ENCODE data around the gene CTBP2. TPM values are rescaled to one million over a fixed set of nuclear protein-coding genes. Genes with fewer than 3 reads are reported as not detected.

CTBP2 gene
- total RNA-seq, 2 donors from 2014 or later, result 75.3 to 109 TPM

- Histone ChIP-seq H3K27me3 (ENCODE audit: control insufficient read depth, insufficient read depth, low read length, poor library complexity, severe bottlenecking) (no peaks in the 10 kb centered on the region), H3K4me1 (ENCODE audit: control insufficient read depth, insufficient read depth, low read length) (no peaks in the 10 kb centered on the region), H3K9ac (ENCODE audit: extremely low read depth, low read length, poor library complexity, severe bottlenecking) (no peak overlapping the region), H3K36me3 (ENCODE audit: control insufficient read depth, insufficient read depth, low read length) (peaks cover 15% of the 10 kb centered on the region), H3K27ac (ENCODE audit: low read depth, low read length) (no peak overlapping the region), H3K4me3 (ENCODE audit: low read length) (no peak overlapping the region), H3K9me3 (ENCODE audit: control insufficient read depth, low read length) (no peaks in the 10 kb centered on the region)
- no peak for DNase-seq
- Mint-ChIP-seq H3K4me1 (peaks cover 6% of the 10 kb centered on the region), H3K4me3 (no peak overlapping the region), H3K27ac (no peak overlapping the region), H3K36me3 (ENCODE audit: low read depth) (peaks cover 19% of the 10 kb centered on the region), H3K9me3 (no peaks in the 10 kb centered on the region), H3K27me3 (ENCODE audit: insufficient read depth) (no peaks in the 10 kb centered on the region)
- TF ChIP-seq CTCF (conservative IDR thresholded peaks at IDR 0.05), result no peak
- WGBS, 2 experiments (ENCODE audit: insufficient coverage in 1 of 2, insufficient read length in 1 of 2), result 94% methylated on average over 3 to 9 of the region's 9 CpGs
Observed at GRCh38 chr10:125067764-125068163, 92.6 kb downstream of the CTBP2 start.

GRCh38 chr10:125066764-125067450 is 93.5 kb downstream of the CTBP2 start:
- Mint-ChIP-seq H3K36me3 (ENCODE audit: low read depth) (peaks cover 13% of the 10 kb centered on the region), H3K27ac (no peak overlapping the region), H3K9me3 (no peaks in the 10 kb centered on the region), H3K4me3 (no peak overlapping the region), H3K27me3 (ENCODE audit: insufficient read depth) (no peaks in the 10 kb centered on the region), H3K4me1 (peaks cover 6% of the 10 kb centered on the region)
- H3K9me3 ChIP-seq (ENCODE audit: control insufficient read depth, low read length), result no peaks in the 10 kb centered on the region
- no peak overlapping the region for H3K4me3 ChIP-seq (ENCODE audit: low read length)
- no peak for TF ChIP-seq CTCF (conservative IDR thresholded peaks at IDR 0.05)
- H3K9ac ChIP-seq (ENCODE audit: extremely low read depth, low read length, poor library complexity, severe bottlenecking), result no peak overlapping the region
- no peaks in the 10 kb centered on the region for H3K27me3 ChIP-seq (ENCODE audit: control insufficient read depth, insufficient read depth, low read length, poor library complexity, severe bottlenecking)
- H3K4me1 ChIP-seq (ENCODE audit: control insufficient read depth, insufficient read depth, low read length), result no peaks in the 10 kb centered on the region
- no peak overlapping the region for H3K27ac ChIP-seq (ENCODE audit: low read depth, low read length)
- H3K36me3 ChIP-seq (ENCODE audit: control insufficient read depth, insufficient read depth, low read length), result peaks cover 11% of the 10 kb centered on the region
- 95 to 97% methylated on average over 6 to 11 of the region's 11 CpGs for WGBS, 2 experiments (ENCODE audit: insufficient coverage in 1 of 2, insufficient read length in 1 of 2)
- no peak for DNase-seq

- Histone ChIP-seq H3K27ac (ENCODE audit: low read depth, low read length) (no peak overlapping the region), H3K9ac (ENCODE audit: extremely low read depth, low read length, poor library complexity, severe bottlenecking) (no peak overlapping the region), H3K4me1 (ENCODE audit: control insufficient read depth, insufficient read depth, low read length) (no peaks in the 10 kb centered on the region), H3K4me3 (ENCODE audit: low read length) (no peak overlapping the region), H3K9me3 (ENCODE audit: control insufficient read depth, low read length) (no peaks in the 10 kb centered on the region), H3K27me3 (ENCODE audit: control insufficient read depth, insufficient read depth, low read length, poor library complexity, severe bottlenecking) (no peaks in the 10 kb centered on the region), H3K36me3 (ENCODE audit: control insufficient read depth, insufficient read depth, low read length) (peaks cover 18% of the 10 kb centered on the region)
- no peak for DNase-seq
- Mint-ChIP-seq H3K9me3 (no peaks in the 10 kb centered on the region), H3K4me1 (peaks cover 17% of the 10 kb centered on the region), H3K4me3 (no peak overlapping the region), H3K36me3 (ENCODE audit: low read depth) (peaks cover 9% of the 10 kb centered on the region), H3K27ac (peak overlapping the region; percentile 13), H3K27me3 (ENCODE audit: insufficient read depth) (no peaks in the 10 kb centered on the region)
- 94 to 98% methylated on average over 6 to 8 of the region's 8 CpGs for WGBS, 2 experiments (ENCODE audit: insufficient coverage in 1 of 2, insufficient read length in 1 of 2)
- TF ChIP-seq CTCF (conservative IDR thresholded peaks at IDR 0.05), result no peak
Observed at GRCh38 chr10:125064681-125065492, 95.5 kb downstream of the CTBP2 start.

All from endodermal cell (in vitro differentiated cells).